ENCODE results near the gene GUCY1B1.

The GUCY1B1 gene

GRCh38 chr4:155761047-155761446, 2.2 kb downstream of the GUCY1B1 start:
- FAIRE-seq: no peak
- no peak for DNase-seq (ENCODE audit: insufficient read length, low spot score)

DNA sequence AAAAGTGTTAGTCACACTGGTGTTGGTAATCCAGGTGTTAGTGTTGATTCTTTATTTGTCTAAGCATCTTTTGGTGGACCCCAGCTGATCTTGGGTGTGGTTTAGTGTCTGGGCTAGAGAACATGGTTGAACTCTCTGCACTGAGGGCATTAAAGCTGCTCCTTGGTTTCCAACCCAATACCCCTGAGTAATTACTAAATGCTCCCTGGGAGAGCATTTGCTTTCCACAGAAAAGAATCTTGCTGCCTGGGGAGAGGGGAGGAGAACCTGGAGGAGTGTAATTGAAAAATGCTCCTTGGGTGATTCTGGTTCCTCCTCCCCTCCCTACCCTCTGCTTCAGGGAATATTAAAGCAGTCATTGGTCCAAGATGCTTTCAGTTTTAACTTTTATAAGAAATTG, 3.1 kb downstream of the GUCY1B1 start:
- no peak for FAIRE-seq
- DNase-seq (ENCODE audit: insufficient read length, low spot score): no peak

DNA sequence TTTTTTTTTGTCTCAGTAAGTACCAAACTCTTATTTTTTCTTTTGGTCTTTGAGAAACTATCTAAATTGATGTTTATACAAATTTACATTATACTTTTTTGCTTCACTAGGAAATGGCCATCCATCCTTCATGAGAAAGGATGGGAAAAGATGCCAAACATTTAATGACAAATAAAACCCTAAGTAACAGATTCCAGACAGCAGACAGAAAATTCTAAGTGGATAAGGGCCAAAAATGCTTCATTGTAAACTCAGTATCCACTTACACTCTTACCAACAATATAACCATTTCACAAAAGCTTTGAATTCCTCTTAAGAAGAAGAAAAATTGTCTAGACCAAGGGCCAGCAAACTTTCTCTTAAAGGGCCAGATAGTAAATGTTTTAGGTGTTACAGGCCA, 3.5 kb downstream of the GUCY1B1 start:
- no peak for FAIRE-seq
- no peak for DNase-seq (ENCODE audit: insufficient read length, low spot score)

- no peak for DNase-seq (ENCODE audit: insufficient read length, low spot score)
- peak; percentile 80 for FAIRE-seq
Measured at GRCh38 chr4:155763551-155763950, 4.7 kb downstream of the GUCY1B1 start.

GRCh38 chr4:155765149-155765548, 6.3 kb downstream of the GUCY1B1 start:
- no peak for DNase-seq (ENCODE audit: insufficient read length, low spot score)
- no peak for FAIRE-seq

DNA sequence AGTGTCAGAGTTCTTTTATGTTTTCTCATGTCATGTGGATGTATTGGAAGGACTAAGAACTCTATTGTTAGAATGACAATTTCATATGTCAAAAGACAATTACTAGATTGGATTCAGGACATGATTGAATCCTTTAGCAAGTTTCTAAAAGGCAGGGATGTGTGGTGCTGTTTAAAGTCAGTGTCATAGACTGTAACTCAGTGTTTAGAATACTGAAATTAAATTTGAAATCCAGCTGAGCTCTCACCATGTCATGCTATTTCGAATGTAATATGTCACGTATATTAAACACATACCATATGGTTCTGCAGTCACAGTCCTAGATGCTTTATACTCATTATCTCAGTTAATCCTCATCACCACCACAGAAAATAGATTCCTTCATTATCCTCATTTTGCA, 7.8 kb downstream of the GUCY1B1 start:
- DNase-seq (ENCODE audit: insufficient read length, low spot score) (no peak), FAIRE-seq (no peak)

DNA sequence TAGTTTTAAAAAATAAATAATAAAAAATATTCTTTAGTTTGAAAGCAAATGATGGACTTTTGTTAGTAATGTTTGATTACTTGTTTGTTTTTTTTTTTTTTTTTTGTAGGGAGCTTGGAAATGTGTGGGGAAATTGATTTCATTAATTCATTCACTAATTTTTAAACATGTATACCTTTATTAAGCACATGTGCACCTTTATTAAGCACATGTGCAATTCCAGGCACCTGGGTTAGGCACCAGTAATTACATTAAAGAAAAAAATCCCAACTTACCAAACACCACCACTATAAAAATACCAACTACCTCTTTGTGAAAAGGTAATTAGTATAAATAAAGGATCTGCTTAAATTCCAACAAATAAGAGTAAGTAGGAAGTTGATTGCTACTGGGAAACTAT, 9.5 kb downstream of the GUCY1B1 start:
- DNase-seq (ENCODE audit: insufficient read length, low spot score): no peak
- no peak for FAIRE-seq

- FAIRE-seq (peak; percentile 83), DNase-seq (ENCODE audit: insufficient read length, low spot score) (no peak)
Measured at GRCh38 chr4:155769090-155769489, 10.3 kb downstream of the GUCY1B1 start.

GRCh38 chr4:155772459-155773195, 13.8 kb downstream of the GUCY1B1 start:
- FAIRE-seq (no peak), DNase-seq (ENCODE audit: insufficient read length, low spot score) (no peak)

DNA sequence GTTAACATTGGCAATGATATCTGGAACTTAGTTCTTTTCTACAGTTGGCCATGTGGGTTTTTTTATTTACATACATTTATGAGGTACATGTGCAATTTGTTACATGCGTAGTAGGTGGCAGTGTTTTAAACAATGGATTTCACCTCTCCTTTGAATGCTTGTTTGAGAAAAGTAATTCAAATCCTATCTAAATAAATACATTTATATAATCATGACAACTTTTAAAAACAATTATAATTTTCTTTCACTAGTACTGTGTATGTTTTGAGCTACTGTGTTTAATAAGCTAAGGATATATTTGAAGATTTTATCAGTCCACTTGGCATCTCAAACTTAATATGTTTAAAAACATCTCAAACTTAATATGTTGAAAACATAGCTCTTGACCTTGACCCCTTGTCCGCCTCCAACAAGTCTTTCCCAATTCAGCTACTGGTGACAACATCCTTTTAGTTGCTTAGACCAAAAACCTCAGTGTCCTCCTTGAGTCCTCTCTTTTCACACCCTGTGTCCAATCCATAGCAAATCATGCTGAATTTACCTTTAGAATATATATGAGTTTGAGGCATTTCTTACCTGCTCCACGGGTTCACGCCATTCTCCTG, 14.5 kb downstream of the GUCY1B1 start:
- no peak for DNase-seq (ENCODE audit: insufficient read length, low spot score)
- FAIRE-seq: no peak

DNA sequence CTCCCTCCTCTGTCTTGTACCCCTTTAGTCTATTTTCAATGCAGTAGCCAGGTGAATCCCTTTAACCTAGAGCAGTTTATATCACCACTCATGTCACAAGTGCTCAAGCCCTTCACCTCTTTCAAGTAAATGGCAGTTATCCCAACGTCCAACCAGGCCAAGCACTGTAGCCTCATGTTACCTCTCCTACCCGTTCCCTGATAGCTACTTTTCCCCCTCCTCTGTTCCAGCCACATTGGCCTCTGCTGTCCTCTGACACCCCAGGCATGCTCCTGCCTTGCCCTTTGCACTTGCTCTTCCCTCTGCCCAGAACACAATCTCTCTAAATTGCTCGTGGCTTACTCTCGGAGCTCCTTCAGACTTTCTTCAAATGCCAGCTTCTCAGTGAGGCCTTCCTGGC, 15.2 kb downstream of the GUCY1B1 start:
- DNase-seq (ENCODE audit: insufficient read length, low spot score) (no peak), FAIRE-seq (no peak)

- no peak for FAIRE-seq
Measured at GRCh38 chr4:155777971-155778735, 19.3 kb downstream of the GUCY1B1 start.

DNA sequence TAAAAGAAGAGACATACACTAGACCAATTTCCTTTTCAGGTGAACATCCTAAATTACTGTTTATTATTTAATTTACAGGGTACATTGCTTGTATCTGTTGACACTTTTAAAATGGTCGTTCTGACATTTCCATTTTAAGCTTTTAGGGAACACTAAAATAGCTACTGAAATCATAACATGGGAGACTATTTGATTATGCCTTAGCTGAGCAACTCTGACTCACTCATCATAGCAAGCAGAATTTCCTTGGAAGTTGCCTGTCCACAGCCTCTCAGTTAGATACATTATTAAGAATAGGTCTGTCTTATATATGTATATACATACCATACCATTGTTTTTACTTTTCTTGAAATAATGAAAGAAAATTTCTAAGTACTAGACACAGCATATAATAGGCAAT, 22.0 kb downstream of the GUCY1B1 start:
- DNase-seq (ENCODE audit: insufficient read length, low spot score) (no peak), FAIRE-seq (peak; percentile 45)

More at GRCh38 chr4:155777971-155778735, 19.3 kb downstream of the GUCY1B1 start:
- no peak for DNase-seq (ENCODE audit: insufficient read length, low spot score)

GRCh38 chr4:155781249-155781831, 22.5 kb downstream of the GUCY1B1 start:
- FAIRE-seq: no peak
- no peak for DNase-seq (ENCODE audit: insufficient read length, low spot score)

GRCh38 chr4:155784637-155785036, 25.8 kb downstream of the GUCY1B1 start:
- no peak for DNase-seq (ENCODE audit: insufficient read length, low spot score)
- FAIRE-seq: no peak

GRCh38 chr4:155785828-155786227, 27.0 kb downstream of the GUCY1B1 start:
- FAIRE-seq (no peak), DNase-seq (ENCODE audit: insufficient read length, low spot score) (no peak)

GRCh38 chr4:155787113-155787710, 28.4 kb downstream of the GUCY1B1 start:
- peak; percentile 89 for FAIRE-seq
- DNase-seq (ENCODE audit: insufficient read length, low spot score): no peak

- peak; percentile 71 for FAIRE-seq
Measured at GRCh38 chr4:155789391-155789790, 30.6 kb downstream of the GUCY1B1 start.

GRCh38 chr4:155789982-155790381, 31.2 kb downstream of the GUCY1B1 start:
- DNase-seq (ENCODE audit: insufficient read length, low spot score): no peak
- FAIRE-seq: no peak

More at GRCh38 chr4:155789391-155789790, 30.6 kb downstream of the GUCY1B1 start:
- no peak for DNase-seq (ENCODE audit: insufficient read length, low spot score)

GRCh38 chr4:155794589-155795236, 35.9 kb downstream of the GUCY1B1 start:
- FAIRE-seq: no peak
- DNase-seq (ENCODE audit: insufficient read length, low spot score): no peak

Data from GM19239 (cell line).